ENCODE results near the gene SKP1. TPM values are rescaled to one million over a fixed set of nuclear protein-coding genes. Genes with fewer than 3 reads are reported as not detected.

Gene SKP1
- total and polyA plus RNA-seq, 9 of the 15 experiments (the other 6 are each of a cell fraction or from before 2014, with no cell fraction given), result 301 to 2,109 (median 639) TPM

DNA sequence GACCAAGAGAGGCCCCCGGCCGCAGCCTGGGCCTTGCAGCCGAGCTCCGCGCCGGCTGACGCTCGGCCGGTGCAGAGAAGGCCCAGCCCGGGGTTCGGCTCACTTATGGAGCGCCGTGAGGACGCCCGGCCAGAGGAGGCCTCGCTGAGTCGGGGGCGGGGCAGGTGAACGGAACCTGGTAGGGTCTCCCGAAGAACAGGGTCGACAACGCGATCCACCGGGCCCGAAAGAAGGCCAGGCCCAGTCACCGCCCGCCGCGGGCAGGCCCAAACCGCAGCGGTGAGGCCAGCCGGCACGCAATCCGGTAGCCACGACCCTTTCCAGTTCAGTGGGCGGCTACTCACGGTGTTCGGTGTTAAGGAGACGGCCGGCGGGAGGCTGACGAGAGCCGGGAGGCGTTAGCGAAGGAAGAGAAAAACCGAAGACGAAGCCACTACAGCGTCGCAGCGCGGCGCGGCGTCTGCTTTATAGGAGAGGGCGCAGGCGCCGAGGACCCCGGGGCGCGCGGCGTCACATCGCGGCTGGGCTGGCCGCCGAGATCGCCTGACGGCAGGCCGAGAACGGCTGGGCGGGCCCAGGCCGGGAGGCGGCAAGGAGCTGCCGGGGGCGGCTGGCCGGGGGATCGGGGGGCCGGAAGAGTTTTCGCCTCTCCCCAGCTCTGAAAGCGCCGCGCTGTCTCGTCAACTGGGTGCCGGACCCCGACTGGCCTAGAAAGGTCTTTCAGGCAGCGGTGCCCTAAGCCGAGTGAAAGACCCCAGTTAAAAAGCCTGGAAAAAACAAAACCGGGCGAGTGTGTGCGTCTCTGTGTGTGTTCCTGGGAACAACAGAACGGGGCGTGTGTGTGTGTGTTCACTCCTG lies at the start of gene SKP1 (continued):
- TF ChIP-seq PHF21A (IDR thresholded peaks at IDR 0.05; ENCODE audit: borderline replicate concordance, low read depth), result no peak
- peak; percentile 100 for TF ChIP-seq POLR2G (IDR thresholded peaks at IDR 0.05; ENCODE audit: low read depth, low read length)
- peak; percentile 25; the same call in 1 of the 2 replicates for TF ChIP-seq TARDBP (IDR thresholded peaks at IDR 0.05)
- TF ChIP-seq NFRKB (IDR thresholded peaks at IDR 0.05; ENCODE audit: low read depth), result no peak
- TF ChIP-seq ZNF644 (tag; IDR thresholded peaks at IDR 0.05; ENCODE audit: low read depth), result no peak
- peak in 1 of 2 experiments; percentile 29; a peak in 1 of 4 replicates for TF ChIP-seq RCOR1 (IDR thresholded peaks at IDR 0.05; ENCODE audit: borderline replicate concordance in 1 of 2, low read depth in 2 of 2, low read length in 2 of 2)
- TF ChIP-seq WHSC1 (IDR thresholded peaks at IDR 0.05; ENCODE audit: low read length), result no peak
- no peak for TF ChIP-seq RBM17 (IDR thresholded peaks at IDR 0.05; ENCODE audit: borderline replicate concordance, low read depth, low read length)
- no peak for TF ChIP-seq PYGO2 (tag; IDR thresholded peaks at IDR 0.05)
- no peak for TF ChIP-seq CHCHD3 (CRISPR knock-in tag; IDR thresholded peaks at IDR 0.05)
- TF ChIP-seq, protein P1, sequence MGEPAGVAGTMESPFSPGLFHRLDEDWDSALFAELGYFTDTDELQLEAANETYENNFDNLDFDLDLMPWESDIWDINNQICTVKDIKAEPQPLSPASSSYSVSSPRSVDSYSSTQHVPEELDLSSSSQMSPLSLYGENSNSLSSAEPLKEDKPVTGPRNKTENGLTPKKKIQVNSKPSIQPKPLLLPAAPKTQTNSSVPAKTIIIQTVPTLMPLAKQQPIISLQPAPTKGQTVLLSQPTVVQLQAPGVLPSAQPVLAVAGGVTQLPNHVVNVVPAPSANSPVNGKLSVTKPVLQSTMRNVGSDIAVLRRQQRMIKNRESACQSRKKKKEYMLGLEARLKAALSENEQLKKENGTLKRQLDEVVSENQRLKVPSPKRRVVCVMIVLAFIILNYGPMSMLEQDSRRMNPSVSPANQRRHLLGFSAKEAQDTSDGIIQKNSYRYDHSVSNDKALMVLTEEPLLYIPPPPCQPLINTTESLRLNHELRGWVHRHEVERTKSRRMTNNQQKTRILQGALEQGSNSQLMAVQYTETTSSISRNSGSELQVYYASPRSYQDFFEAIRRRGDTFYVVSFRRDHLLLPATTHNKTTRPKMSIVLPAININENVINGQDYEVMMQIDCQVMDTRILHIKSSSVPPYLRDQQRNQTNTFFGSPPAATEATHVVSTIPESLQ (CRISPR knock-in tag; IDR thresholded peaks at IDR 0.05), result no peak
- TF ChIP-seq ZNF316 (IDR thresholded peaks at IDR 0.05), result no peak; the same call in 1 of the 2 replicates
- TF ChIP-seq, protein P2, sequence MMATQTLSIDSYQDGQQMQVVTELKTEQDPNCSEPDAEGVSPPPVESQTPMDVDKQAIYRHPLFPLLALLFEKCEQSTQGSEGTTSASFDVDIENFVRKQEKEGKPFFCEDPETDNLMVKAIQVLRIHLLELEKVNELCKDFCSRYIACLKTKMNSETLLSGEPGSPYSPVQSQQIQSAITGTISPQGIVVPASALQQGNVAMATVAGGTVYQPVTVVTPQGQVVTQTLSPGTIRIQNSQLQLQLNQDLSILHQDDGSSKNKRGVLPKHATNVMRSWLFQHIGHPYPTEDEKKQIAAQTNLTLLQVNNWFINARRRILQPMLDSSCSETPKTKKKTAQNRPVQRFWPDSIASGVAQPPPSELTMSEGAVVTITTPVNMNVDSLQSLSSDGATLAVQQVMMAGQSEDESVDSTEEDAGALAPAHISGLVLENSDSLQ (IDR thresholded peaks at IDR 0.05), result no peak
- TF ChIP-seq, protein P3, sequence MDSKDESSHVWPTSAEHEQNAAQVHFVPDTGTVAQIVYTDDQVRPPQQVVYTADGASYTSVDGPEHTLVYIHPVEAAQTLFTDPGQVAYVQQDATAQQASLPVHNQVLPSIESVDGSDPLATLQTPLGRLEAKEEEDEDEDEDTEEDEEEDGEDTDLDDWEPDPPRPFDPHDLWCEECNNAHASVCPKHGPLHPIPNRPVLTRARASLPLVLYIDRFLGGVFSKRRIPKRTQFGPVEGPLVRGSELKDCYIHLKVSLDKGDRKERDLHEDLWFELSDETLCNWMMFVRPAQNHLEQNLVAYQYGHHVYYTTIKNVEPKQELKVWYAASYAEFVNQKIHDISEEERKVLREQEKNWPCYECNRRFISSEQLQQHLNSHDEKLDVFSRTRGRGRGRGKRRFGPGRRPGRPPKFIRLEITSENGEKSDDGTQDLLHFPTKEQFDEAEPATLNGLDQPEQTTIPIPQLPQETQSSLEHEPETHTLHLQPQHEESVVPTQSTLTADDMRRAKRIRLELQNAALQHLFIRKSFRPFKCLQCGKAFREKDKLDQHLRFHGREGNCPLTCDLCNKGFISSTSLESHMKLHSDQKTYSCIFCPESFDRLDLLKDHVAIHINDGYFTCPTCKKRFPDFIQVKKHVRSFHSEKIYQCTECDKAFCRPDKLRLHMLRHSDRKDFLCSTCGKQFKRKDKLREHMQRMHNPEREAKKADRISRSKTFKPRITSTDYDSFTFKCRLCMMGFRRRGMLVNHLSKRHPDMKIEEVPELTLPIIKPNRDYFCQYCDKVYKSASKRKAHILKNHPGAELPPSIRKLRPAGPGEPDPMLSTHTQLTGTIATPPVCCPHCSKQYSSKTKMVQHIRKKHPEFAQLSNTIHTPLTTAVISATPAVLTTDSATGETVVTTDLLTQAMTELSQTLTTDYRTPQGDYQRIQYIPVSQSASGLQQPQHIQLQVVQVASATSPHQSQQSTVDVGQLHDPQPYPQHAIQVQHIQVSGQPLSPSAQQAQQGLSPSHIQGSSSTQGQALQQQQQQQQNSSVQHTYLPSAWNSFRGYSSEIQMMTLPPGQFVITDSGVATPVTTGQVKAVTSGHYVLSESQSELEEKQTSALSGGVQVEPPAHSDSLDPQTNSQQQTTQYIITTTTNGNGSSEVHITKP (IDR thresholded peaks at IDR 0.05; ENCODE audit: partially characterized antibody), result no peak
- TF ChIP-seq, protein P4, sequence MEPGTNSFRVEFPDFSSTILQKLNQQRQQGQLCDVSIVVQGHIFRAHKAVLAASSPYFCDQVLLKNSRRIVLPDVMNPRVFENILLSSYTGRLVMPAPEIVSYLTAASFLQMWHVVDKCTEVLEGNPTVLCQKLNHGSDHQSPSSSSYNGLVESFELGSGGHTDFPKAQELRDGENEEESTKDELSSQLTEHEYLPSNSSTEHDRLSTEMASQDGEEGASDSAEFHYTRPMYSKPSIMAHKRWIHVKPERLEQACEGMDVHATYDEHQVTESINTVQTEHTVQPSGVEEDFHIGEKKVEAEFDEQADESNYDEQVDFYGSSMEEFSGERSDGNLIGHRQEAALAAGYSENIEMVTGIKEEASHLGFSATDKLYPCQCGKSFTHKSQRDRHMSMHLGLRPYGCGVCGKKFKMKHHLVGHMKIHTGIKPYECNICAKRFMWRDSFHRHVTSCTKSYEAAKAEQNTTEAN (CRISPR knock-in tag; IDR thresholded peaks at IDR 0.05), result peak; percentile 44; the same call in 1 of the 2 replicates
- no peak for TF ChIP-seq HLTF (IDR thresholded peaks at IDR 0.05)
- TF ChIP-seq HDAC3 (IDR thresholded peaks at IDR 0.05; ENCODE audit: borderline replicate concordance, partially characterized antibody), result no peak
- TF ChIP-seq, protein P5, sequence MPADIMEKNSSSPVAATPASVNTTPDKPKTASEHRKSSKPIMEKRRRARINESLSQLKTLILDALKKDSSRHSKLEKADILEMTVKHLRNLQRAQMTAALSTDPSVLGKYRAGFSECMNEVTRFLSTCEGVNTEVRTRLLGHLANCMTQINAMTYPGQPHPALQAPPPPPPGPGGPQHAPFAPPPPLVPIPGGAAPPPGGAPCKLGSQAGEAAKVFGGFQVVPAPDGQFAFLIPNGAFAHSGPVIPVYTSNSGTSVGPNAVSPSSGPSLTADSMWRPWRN (IDR thresholded peaks at IDR 0.05; ENCODE audit: low read depth), result no peak
- TF ChIP-seq ILK (tag; IDR thresholded peaks at IDR 0.05; ENCODE audit: borderline replicate concordance, low read depth), result no peak

Data from K562 (cell line).